Type B pancreatic cell (in vitro differentiated cells): Measurements from ENCODE around the gene GAB2. TPM values are rescaled to one million over a fixed set of nuclear protein-coding genes. Genes with fewer than 3 reads are reported as not detected.
"Not testable (repeated sequence)": the region's sequence is repeated elsewhere in the genome, so short reads cannot be mapped to it uniquely, and the experiment has no call there.

Source experiments
- DNase-seq: peaks from one replicate; pipeline ENCODE4 v3.0.0; 2021; ENCODE audit warnings: mixed read lengths; ENCODE audit not compliant: unreplicated experiment; ENCODE audit errors: extremely low spot score
- H3K27ac Mint-ChIP-seq: 2 replicates; pipeline ENCODE4 v1.8.0; 2021; ENCODE audit warnings: mild to moderate bottlenecking, mixed read lengths
- H3K27me3 Mint-ChIP-seq: 2 replicates; pipeline ENCODE4 v1.8.0; 2021; ENCODE audit warnings: mixed read lengths
- H3K36me3 Mint-ChIP-seq: 2 replicates; pipeline ENCODE4 v1.8.0; 2021; ENCODE audit warnings: mixed read lengths
- H3K4me1 Mint-ChIP-seq: one replicate; pipeline ENCODE4 v1.8.0; 2021; ENCODE audit warnings: mixed read lengths; ENCODE audit not compliant: unreplicated experiment
- H3K4me3 Mint-ChIP-seq: 2 replicates; pipeline ENCODE4 v1.8.0; 2021; ENCODE audit warnings: mild to moderate bottlenecking, mixed read lengths
- H3K9me3 Mint-ChIP-seq: 2 replicates; pipeline ENCODE4 v1.8.0; 2021; ENCODE audit warnings: mixed read lengths
- total RNA-seq: library from RNA; stranded (reverse); gene quantifications from 2 replicates; pipeline ENCODE4 v1.2.1, GENCODE V29; 2021; ENCODE audit warnings: low replicate concordance
- TF ChIP-seq, protein P1 (sequence below): fragments of 200-600 bp; sonication (generic); conservative IDR thresholded peaks from 2 replicates; pipeline ENCODE4 v1.5.0; 2021; ENCODE audit warnings: antibody characterized with exemption, mild to moderate bottlenecking

Gene GAB2
- total RNA-seq, 1 donor from 2014 or later = 23.3 TPM

DNA sequence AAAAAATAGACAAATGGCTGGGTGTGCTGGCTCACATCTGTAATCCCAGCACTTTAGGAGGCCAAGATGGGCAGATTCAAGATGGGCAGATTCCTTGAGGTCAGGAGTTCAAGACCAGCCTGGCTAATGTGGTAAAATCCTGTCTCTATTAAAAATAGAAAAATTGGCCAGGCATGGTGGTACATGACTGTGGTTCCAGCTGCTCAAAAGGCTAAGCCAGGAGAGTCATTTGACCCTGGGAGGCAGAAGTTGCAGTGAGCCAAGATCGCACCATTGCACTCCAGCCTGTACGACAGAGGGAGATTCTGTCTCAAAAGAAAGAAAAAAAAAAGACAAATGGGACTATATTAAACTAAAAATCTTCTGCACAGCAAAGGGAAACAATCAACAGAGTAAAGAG is 173.5 kb downstream of the GAB2 start:
- Mint-ChIP-seq H3K27ac (no peak overlapping the region), H3K4me3 (no peak overlapping the region), H3K36me3 (peaks cover 50% of the 10 kb centered on the region), H3K4me1 (no peaks in the 10 kb centered on the region), H3K9me3 (peaks cover 10% of the 10 kb centered on the region), H3K27me3 (no peaks in the 10 kb centered on the region)
- DNase-seq = no peak
- TF ChIP-seq, protein P1, sequence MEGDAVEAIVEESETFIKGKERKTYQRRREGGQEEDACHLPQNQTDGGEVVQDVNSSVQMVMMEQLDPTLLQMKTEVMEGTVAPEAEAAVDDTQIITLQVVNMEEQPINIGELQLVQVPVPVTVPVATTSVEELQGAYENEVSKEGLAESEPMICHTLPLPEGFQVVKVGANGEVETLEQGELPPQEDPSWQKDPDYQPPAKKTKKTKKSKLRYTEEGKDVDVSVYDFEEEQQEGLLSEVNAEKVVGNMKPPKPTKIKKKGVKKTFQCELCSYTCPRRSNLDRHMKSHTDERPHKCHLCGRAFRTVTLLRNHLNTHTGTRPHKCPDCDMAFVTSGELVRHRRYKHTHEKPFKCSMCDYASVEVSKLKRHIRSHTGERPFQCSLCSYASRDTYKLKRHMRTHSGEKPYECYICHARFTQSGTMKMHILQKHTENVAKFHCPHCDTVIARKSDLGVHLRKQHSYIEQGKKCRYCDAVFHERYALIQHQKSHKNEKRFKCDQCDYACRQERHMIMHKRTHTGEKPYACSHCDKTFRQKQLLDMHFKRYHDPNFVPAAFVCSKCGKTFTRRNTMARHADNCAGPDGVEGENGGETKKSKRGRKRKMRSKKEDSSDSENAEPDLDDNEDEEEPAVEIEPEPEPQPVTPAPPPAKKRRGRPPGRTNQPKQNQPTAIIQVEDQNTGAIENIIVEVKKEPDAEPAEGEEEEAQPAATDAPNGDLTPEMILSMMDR = no peak

DNA sequence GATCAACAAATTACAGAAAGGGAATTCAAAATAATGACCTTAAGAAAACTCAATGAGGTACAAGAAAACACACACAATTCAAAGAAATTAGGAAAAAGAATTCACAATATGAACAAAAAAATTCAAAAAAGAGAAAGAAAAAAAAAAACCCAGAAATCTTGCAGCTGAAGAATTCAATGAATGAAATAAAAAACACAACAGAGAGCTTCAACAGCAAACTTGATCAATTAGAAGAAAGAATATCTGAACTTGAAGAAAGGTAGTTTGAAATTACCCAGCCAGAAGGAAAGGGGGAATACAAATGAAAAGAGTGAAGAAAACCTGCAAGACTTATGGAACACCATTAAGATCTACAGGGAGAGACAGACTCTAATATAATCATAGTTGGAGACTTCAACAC is 176.1 kb downstream of the GAB2 start:
- no peaks in the 10 kb centered on the region for H3K27me3 Mint-ChIP-seq
- no peak overlapping the region for H3K4me3 Mint-ChIP-seq
- no peak for DNase-seq
- H3K36me3 Mint-ChIP-seq = peaks cover 44% of the 10 kb centered on the region
- TF ChIP-seq, protein P1 = no peak
- no peak overlapping the region for H3K27ac Mint-ChIP-seq
- peaks cover 10% of the 10 kb centered on the region for H3K9me3 Mint-ChIP-seq
- no peaks in the 10 kb centered on the region for H3K4me1 Mint-ChIP-seq

DNA sequence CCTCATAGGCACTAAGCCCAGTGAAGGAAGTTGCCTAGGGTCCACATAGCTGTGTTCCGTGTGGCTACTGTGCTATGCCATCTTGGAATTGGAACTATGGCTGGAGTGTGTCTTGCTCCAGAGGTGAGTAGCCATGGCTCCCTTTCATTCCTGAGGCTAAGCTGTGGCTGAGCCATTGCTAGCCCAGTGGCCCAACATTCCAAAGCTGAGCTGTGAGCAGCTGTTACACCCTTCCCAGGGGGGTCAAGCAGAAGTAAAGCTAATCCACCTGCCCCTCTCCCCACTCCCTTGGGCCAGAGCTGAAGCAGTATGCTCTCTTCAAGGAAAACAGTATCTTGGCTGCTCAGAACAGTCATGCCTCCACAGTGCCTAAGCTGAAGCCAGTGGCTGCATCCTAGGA is 177.8 kb downstream of the GAB2 start:
- H3K27me3 Mint-ChIP-seq = no peaks in the 10 kb centered on the region
- TF ChIP-seq, protein P1 = no peak
- H3K9me3 Mint-ChIP-seq = peaks cover 10% of the 10 kb centered on the region
- no peaks in the 10 kb centered on the region for H3K4me1 Mint-ChIP-seq
- DNase-seq = no peak
- H3K36me3 Mint-ChIP-seq = peaks cover 43% of the 10 kb centered on the region
- H3K4me3 Mint-ChIP-seq = no peak overlapping the region
- H3K27ac Mint-ChIP-seq = no peak overlapping the region

DNA sequence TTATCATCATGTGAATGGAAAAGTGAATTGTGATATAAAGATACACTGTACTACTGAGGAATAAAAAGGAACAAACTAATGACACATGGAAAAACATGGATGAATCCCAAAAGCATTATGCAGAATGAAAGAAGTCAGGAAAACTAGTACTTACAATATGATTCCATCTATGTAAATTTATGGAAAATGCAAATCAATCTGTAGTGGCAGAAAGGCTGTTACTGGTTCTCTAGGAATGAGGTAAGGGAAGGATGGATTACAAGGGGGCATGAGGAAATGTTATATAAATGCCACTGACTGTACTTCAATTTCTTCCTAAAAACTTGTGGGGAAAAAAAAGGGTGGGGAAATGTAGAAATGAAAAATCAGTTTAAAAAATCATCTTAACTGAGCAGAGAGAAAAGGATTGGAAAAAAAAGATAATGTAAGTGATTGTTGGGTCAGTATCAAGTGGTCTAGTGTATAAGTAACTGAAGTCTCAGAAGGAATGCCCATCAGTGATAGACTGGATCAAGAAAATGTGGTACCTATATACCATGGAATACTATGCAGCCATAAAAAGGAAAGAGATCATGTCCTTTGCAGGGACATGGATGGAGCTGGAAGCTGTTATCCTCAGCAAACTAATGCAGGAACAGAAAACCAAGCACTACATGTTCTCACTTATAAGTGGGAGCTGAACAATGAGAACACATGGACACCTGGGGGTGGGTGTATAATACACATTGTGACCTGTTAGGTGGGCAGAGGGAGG is 180.2 kb downstream of the GAB2 start:
- no peak overlapping the region for H3K4me3 Mint-ChIP-seq
- peaks cover 34% of the 10 kb centered on the region for H3K36me3 Mint-ChIP-seq
- no peaks in the 10 kb centered on the region for H3K27me3 Mint-ChIP-seq
- no peak overlapping the region for H3K27ac Mint-ChIP-seq
- H3K4me1 Mint-ChIP-seq = peaks cover under 1% of the 10 kb centered on the region
- TF ChIP-seq, protein P1 = no peak
- DNase-seq = no peak
- peaks cover 10% of the 10 kb centered on the region for H3K9me3 Mint-ChIP-seq

DNA sequence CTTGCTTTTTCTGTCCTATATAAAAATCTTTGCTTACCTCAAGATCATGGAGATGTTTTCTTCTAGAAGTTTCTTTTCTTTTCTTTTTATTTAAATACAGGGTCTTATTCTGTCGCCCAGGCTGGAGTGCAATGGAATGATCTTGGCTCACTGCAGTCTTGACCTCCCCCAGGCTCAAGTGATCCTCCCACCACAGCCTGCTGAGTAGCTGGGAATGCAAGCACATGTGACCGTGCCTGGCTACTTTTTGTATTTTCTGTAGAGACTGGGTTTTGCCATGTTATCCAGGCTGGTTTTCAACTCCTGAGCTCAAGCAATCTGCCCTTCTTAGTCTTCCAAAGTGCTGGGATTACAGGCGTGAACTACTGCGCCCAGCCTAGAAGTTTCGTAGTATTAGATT is 183.6 kb downstream of the GAB2 start:
- no peaks in the 10 kb centered on the region for H3K9me3 Mint-ChIP-seq
- DNase-seq = no peak
- H3K4me1 Mint-ChIP-seq = peaks cover 7% of the 10 kb centered on the region
- peaks cover 26% of the 10 kb centered on the region for H3K36me3 Mint-ChIP-seq
- no peaks in the 10 kb centered on the region for H3K27me3 Mint-ChIP-seq
- TF ChIP-seq, protein P1 = no peak
- no peak overlapping the region for H3K4me3 Mint-ChIP-seq
- no peak overlapping the region for H3K27ac Mint-ChIP-seq

DNA sequence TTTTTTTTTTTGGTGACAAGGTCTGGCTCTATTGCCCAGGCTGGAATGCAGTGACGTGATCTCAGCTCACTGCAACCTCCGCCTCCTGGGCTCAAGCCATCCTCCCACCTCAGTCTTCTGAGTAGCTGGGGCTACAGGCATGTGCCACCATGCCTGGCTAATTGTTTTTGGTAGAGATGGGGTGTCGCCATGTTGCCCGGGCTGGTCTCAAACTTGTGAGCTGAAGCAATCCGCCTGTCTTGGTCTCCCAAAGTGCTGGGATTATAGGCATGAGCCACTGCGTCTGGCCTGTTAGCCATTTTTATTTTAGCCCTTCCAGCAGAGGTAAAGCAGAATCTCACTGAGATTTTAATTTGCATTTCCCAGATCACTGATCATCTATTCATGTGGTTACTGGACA is 184.6 kb downstream of the GAB2 start:
- not testable (repeated sequence) for H3K27ac Mint-ChIP-seq, DNase-seq, H3K4me3 Mint-ChIP-seq, H3K27me3 Mint-ChIP-seq, H3K9me3 Mint-ChIP-seq
- H3K4me1 Mint-ChIP-seq = peaks cover 11% of the 10 kb centered on the region
- H3K36me3 Mint-ChIP-seq = peaks cover 21% of the 10 kb centered on the region
